SK-N-SH (cell line): ENCODE results near the gene NAPG.

ENCODE experiments used
- CHD2 ChIP-seq: fragments of 150-350 bp; IDR thresholded peaks from 2 replicates; pipeline ENCODE4 v1.6.1; 2018; ENCODE audit warnings: low read length; ENCODE audit not compliant: partially characterized antibody
- EP300 ChIP-seq, 2 experiments: IDR thresholded peaks; 2 replicates each; pipeline versions ENCODE4 v1.4.0 to v1.6.1; 2012; ENCODE audit warnings: borderline replicate concordance in 1 of 2, low read depth in 1 of 2, low read length in 1 of 2
- MXI1 ChIP-seq: IDR thresholded peaks from 2 replicates; pipeline ENCODE4 v1.6.1; 2012; ENCODE audit warnings: mild to moderate bottlenecking, low read depth, low read length, improper control_type of control experiment
- POLR2AphosphoS5 ChIP-seq: IDR thresholded peaks from 2 replicates; pipeline ENCODE4 v1.6.1; 2012; ENCODE audit warnings: low read depth, low read length
- RAD21 ChIP-seq: IDR thresholded peaks from 2 replicates; pipeline ENCODE4 v1.6.1; 2012; ENCODE audit warnings: mild to moderate bottlenecking, low read length
- RFX5 ChIP-seq: IDR thresholded peaks from 2 replicates; pipeline ENCODE4 v1.6.1; 2012; ENCODE audit warnings: mild to moderate bottlenecking, improper control_type of control experiment, low read length
- SMC3 ChIP-seq: IDR thresholded peaks from 2 replicates; pipeline ENCODE4 v1.6.1; 2012; ENCODE audit warnings: low read depth, low read length, improper control_type of control experiment
- TAF1 ChIP-seq: IDR thresholded peaks from 2 replicates; pipeline ENCODE4 v1.6.1; 2012; ENCODE audit warnings: low read depth, mild to moderate bottlenecking, low read length, moderate library complexity, borderline replicate concordance
- YY1 ChIP-seq: IDR thresholded peaks from 2 replicates; pipeline ENCODE4 v1.4.0; 2012; ENCODE audit warnings: low read depth, mild to moderate bottlenecking
- TF ChIP-seq, protein P1 (sequence below): fragments of 200-600 bp; sonication (generic); IDR thresholded peaks from 2 replicates; pipeline ENCODE4 v1.6.1; 2017; ENCODE audit warnings: antibody characterized with exemption, mild to moderate bottlenecking, moderate library complexity
- TF ChIP-seq, protein P2 (sequence below): IDR thresholded peaks from 2 replicates; pipeline ENCODE4 v1.4.0; 2012; ENCODE audit warnings: low read depth, borderline replicate concordance
- TF ChIP-seq, protein P3 (sequence below): IDR thresholded peaks from 2 replicates; pipeline ENCODE4 v1.4.0; 2012; ENCODE audit warnings: low read depth
- TF ChIP-seq, protein P4 (sequence below): fragments of 150-350 bp; IDR thresholded peaks from 2 replicates; pipeline ENCODE4 v1.6.1; 2016; ENCODE audit warnings: mild to moderate bottlenecking, low read depth, low read length

DNA sequence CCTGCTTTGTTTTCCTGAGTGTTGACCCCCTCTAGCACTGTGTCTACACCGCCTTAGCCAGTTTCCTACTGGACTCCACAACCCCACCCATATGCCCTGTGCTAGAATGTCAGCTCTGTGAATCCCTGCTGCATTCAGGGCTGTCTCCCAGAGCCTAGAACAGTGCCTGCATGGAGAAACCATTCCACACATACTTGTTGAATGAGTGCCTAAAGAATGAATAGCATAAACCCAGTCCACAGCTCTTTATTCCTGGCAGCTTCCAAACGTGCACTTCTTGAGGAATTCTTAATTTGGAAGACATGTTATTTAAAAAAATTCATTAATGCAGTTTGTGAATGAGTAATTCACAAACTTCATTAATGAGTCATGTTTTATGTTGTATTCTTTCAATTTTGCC is 6.5 kb upstream of the NAPG start:
- TF ChIP-seq POLR2AphosphoS5: no peak
- TF ChIP-seq, protein P1, sequence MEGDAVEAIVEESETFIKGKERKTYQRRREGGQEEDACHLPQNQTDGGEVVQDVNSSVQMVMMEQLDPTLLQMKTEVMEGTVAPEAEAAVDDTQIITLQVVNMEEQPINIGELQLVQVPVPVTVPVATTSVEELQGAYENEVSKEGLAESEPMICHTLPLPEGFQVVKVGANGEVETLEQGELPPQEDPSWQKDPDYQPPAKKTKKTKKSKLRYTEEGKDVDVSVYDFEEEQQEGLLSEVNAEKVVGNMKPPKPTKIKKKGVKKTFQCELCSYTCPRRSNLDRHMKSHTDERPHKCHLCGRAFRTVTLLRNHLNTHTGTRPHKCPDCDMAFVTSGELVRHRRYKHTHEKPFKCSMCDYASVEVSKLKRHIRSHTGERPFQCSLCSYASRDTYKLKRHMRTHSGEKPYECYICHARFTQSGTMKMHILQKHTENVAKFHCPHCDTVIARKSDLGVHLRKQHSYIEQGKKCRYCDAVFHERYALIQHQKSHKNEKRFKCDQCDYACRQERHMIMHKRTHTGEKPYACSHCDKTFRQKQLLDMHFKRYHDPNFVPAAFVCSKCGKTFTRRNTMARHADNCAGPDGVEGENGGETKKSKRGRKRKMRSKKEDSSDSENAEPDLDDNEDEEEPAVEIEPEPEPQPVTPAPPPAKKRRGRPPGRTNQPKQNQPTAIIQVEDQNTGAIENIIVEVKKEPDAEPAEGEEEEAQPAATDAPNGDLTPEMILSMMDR: no peak
- TF ChIP-seq CHD2: no peak
- TF ChIP-seq, protein P2, sequence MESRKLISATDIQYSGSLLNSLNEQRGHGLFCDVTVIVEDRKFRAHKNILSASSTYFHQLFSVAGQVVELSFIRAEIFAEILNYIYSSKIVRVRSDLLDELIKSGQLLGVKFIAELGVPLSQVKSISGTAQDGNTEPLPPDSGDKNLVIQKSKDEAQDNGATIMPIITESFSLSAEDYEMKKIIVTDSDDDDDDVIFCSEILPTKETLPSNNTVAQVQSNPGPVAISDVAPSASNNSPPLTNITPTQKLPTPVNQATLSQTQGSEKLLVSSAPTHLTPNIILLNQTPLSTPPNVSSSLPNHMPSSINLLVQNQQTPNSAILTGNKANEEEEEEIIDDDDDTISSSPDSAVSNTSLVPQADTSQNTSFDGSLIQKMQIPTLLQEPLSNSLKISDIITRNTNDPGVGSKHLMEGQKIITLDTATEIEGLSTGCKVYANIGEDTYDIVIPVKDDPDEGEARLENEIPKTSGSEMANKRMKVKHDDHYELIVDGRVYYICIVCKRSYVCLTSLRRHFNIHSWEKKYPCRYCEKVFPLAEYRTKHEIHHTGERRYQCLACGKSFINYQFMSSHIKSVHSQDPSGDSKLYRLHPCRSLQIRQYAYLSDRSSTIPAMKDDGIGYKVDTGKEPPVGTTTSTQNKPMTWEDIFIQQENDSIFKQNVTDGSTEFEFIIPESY: no peak
- no peak for TF ChIP-seq YY1
- TF ChIP-seq, protein P3, sequence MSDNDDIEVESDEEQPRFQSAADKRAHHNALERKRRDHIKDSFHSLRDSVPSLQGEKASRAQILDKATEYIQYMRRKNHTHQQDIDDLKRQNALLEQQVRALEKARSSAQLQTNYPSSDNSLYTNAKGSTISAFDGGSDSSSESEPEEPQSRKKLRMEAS: no peak
- TF ChIP-seq TAF1: no peak
- TF ChIP-seq, protein P4, sequence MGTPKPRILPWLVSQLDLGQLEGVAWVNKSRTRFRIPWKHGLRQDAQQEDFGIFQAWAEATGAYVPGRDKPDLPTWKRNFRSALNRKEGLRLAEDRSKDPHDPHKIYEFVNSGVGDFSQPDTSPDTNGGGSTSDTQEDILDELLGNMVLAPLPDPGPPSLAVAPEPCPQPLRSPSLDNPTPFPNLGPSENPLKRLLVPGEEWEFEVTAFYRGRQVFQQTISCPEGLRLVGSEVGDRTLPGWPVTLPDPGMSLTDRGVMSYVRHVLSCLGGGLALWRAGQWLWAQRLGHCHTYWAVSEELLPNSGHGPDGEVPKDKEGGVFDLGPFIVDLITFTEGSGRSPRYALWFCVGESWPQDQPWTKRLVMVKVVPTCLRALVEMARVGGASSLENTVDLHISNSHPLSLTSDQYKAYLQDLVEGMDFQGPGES: no peak
- TF ChIP-seq MXI1: no peak
- no peak for TF ChIP-seq RAD21
- no peak for TF ChIP-seq EP300 (IDR thresholded peaks at IDR 0.05; ENCODE audit: borderline replicate concordance in 1 of 2, low read depth in 1 of 2, low read length in 1 of 2)
- no peak for TF ChIP-seq RFX5
- TF ChIP-seq SMC3: no peak
